IPS-18a (cell line): ENCODE data around the gene APPL1.

Source experiments
- H3K27ac ChIP-seq: one replicate; pipeline ENCODE4 v1.5.1; 2013; ENCODE audit warnings: low read length
- H3K27me3 ChIP-seq: one replicate; pipeline ENCODE4 v1.6.1; 2013; ENCODE audit warnings: mild to moderate bottlenecking, low read length; ENCODE audit not compliant: control insufficient read depth, insufficient read depth
- H3K36me3 ChIP-seq: one replicate; pipeline ENCODE4 v1.6.1; 2013; ENCODE audit warnings: low read depth, low read length; ENCODE audit not compliant: control insufficient read depth
- H3K4me1 ChIP-seq: one replicate; pipeline ENCODE4 v1.6.1; 2013; ENCODE audit warnings: low read depth, low read length; ENCODE audit not compliant: control insufficient read depth
- H3K4me3 ChIP-seq: one replicate; pipeline ENCODE4 v1.5.1; 2013; ENCODE audit warnings: low read length
- H3K9ac ChIP-seq: one replicate; pipeline ENCODE4 v1.6.1; 2013; ENCODE audit warnings: mild to moderate bottlenecking, low read length, moderate library complexity
- H3K9me3 ChIP-seq: one replicate; pipeline ENCODE4 v1.6.1; 2013; ENCODE audit warnings: low read depth, low read length; ENCODE audit not compliant: control insufficient read depth

The APPL1 gene

DNA sequence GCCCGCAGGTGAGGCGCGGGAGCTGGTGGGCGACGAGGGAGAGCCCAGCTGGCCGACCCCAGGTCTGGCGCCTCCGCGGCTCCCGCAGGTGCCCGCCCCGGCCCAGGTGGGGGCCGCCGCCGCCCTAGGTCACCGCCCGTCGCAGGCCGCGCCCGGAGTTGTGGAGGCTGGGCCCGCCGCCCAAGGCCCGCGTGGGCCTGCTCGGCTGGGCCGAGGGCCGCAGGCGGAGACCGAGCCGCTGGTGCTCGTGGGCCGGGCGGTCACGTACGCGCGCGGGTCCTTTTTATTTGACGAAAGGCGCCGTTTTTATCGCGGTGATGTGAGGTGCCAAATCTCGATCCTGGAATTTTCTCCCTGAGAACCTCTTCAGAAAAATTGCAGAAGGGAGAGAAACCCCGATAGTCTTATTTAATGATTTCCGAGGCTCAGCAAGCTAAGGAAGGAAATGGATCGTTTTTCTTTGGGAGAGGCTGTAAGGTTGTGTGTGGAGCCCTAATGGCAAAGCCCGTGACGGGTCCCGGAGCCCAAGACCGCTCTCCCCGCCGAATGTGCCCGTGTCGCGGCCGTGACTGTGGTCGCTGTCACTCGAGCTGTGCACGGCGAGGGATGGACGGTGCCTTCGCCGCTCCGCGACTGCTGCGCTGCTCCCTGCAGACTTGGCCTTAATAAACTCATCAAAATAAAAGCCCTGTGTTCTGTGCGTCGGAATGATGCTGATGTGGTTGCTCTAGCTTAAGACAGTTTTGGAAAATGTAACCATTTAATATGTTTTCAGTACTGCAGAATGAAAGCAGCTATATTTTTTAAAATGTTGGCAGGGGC lies 612 bp downstream of the APPL1 start:
- peaks cover 20% of the 10 kb centered on the region for H3K27me3 ChIP-seq
- H3K36me3 ChIP-seq: no peaks in the 10 kb centered on the region
- peak overlapping the region; percentile 51 for H3K9ac ChIP-seq
- no peaks in the 10 kb centered on the region for H3K9me3 ChIP-seq
- no peak overlapping the region for H3K27ac ChIP-seq
- H3K4me1 ChIP-seq: peaks cover 13% of the 10 kb centered on the region
- peak overlapping the region; percentile 88 for H3K4me3 ChIP-seq

DNA sequence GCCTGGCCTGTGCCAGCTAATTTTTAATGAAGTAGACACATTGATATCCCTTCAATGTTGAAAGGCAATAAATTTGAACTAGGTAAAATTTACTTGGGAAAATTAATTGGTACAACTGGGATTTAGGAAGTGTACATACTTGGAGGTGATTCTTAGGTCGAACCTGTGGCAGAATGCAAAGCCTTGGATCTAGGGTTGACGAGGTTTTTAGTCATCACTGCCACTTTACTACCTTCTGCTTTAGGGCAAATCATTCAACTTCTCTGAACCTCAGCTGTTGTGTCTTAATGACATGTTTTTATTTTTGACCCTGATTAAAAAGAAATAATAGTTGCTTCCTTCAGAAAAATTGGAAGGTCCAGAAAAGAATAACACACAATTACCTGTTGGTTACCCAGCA lies 2.5 kb downstream of the APPL1 start:
- Histone ChIP-seq H3K4me3 (no peak overlapping the region), H3K36me3 (no peaks in the 10 kb centered on the region), H3K4me1 (peaks cover 13% of the 10 kb centered on the region), H3K27me3 (peaks cover 20% of the 10 kb centered on the region), H3K27ac (no peak overlapping the region), H3K9ac (no peak overlapping the region), H3K9me3 (no peaks in the 10 kb centered on the region)

DNA sequence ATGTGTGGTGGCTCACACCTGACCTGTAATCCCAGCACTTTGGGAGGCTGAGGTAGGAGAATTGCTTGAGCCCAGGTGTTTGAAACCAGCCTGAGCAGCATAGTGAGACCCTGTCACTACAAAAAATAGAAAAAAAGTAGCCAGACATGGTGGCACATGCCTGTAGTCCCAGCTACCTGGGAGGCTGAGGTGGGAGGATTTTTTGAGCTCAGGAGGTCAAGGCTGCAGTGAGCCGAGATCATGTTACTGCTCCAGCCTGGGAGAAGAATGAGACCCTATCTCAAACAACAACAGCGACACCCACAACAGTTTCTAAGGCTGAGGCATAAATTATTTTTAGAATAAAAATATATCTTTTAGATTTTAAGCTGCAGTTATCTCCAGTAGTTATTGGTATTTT lies 6.3 kb downstream of the APPL1 start:
- no peaks in the 10 kb centered on the region for H3K9me3 ChIP-seq
- H3K4me3 ChIP-seq: no peak overlapping the region
- peaks cover 7% of the 10 kb centered on the region for H3K27me3 ChIP-seq
- peaks cover 6% of the 10 kb centered on the region for H3K36me3 ChIP-seq
- no peak overlapping the region for H3K9ac ChIP-seq
- peaks cover 2% of the 10 kb centered on the region for H3K4me1 ChIP-seq
- no peak overlapping the region for H3K27ac ChIP-seq

DNA sequence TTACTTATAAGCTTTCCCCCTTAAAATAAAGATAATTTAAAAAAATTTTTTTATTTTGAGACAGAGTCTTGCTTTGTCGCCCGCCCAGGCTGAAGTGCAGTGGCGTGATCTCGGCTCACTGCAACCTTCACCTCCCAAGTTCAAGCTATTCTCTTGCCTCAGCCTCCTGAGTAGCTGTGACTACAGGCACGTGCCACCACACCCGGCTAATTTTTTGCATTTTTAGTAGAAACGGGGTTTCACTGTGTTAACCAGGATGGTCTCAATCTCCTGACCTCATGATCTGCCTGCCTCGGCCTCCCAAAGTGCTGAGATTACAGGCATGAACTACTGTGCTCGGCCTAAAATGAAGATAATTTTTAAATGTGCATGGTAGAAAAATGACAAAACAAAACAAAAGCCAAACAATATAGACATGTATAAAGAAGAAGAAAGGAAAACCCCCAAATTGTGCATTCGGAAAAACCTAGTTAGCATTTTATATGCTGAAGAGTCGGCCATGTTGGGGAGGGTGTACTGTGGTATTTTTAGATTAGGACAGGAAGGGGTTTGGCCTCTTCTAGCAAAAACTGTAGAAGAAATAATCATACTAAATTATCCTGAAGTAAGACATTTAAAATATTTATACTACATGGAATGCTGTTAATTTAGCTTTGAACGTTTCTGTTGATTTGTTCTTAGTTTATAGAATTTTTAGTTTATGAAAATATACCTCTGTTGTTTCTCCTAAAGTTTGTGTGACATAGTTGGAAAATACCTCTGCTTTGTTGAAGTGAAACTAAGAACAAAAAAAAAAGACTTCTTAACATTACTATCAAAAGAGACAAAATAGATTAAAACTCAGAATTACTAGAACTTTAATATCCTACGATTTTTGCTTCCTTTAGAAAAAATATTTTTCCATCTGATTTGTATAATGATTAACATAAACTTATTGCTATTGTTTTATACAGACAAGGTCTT lies 7.4 kb downstream of the APPL1 start:
- Histone ChIP-seq H3K4me3 (no peak overlapping the region), H3K9me3 (no peaks in the 10 kb centered on the region), H3K27me3 (no peaks in the 10 kb centered on the region), H3K27ac (no peak overlapping the region), H3K36me3 (peaks cover 6% of the 10 kb centered on the region), H3K4me1 (no peaks in the 10 kb centered on the region), H3K9ac (no peak overlapping the region)

DNA sequence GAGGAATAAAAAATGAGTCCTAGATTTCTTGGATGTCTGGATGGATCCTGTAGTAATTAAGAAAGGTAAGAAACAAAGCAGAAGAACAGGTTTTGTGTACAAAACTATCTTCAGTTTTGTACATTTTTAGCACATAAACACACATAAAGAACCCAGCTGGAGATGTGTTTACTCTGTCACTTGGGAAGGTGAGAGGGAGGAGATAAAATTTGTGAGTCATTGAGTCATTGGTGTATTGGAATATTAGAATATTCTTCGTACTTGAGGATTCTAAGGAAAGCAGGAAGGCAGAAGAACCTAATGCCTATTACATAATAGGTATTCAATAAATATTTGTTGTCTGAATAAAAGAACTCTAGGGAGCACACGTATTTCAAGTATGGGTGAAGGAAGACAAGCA lies 17.4 kb downstream of the APPL1 start:
- H3K9me3 ChIP-seq: no peaks in the 10 kb centered on the region
- no peaks in the 10 kb centered on the region for H3K27me3 ChIP-seq
- H3K4me1 ChIP-seq: no peaks in the 10 kb centered on the region
- no peak overlapping the region for H3K4me3 ChIP-seq
- no peak overlapping the region for H3K27ac ChIP-seq
- H3K9ac ChIP-seq: no peak overlapping the region
- peaks cover 35% of the 10 kb centered on the region for H3K36me3 ChIP-seq

DNA sequence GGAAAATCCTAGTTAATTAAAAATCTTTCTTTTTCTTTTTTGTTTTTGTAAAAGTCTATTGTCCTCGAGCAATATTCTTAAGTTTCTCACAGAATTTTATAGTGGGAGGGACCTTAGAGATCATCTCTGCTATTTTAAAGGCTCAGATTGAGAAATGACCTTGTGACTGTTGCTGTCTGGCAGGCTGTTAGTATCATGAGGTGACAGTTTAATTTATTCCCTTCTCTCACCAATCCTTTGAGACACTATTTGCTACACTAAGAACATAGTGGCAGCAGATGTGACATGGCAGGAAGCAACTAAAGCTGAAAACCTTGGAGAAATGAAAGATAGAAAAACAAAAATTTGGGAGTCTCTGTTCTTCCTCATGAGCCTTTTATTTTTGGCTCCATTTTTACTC lies 24.9 kb downstream of the APPL1 start:
- Histone ChIP-seq H3K9ac (no peak overlapping the region), H3K36me3 (peaks cover 22% of the 10 kb centered on the region), H3K9me3 (no peaks in the 10 kb centered on the region), H3K27me3 (no peaks in the 10 kb centered on the region), H3K4me3 (no peak overlapping the region), H3K4me1 (no peaks in the 10 kb centered on the region), H3K27ac (no peak overlapping the region)

DNA sequence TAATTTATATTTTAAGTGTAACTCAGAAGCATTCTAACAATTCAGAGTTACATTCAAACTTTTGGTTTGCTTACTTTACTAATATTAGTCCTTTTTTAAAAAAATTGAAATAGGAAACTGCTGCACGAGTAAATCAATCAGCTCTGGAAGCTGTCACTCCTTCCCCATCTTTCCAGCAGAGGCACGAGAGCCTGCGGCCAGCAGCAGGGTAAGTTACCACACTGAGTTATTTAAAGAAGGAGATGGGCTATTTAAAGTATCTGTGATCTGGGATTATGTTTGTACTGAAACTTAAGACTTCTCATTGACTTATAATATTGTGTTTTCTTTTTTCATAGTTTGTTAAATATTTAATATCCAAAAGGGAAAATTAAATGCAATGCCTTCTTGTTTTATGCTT lies 29.3 kb downstream of the APPL1 start:
- H3K9ac ChIP-seq: no peak overlapping the region
- peaks cover 48% of the 10 kb centered on the region for H3K36me3 ChIP-seq
- no peak overlapping the region for H3K27ac ChIP-seq
- H3K4me3 ChIP-seq: no peak overlapping the region
- no peaks in the 10 kb centered on the region for H3K27me3 ChIP-seq
- H3K4me1 ChIP-seq: no peaks in the 10 kb centered on the region
- H3K9me3 ChIP-seq: no peaks in the 10 kb centered on the region

DNA sequence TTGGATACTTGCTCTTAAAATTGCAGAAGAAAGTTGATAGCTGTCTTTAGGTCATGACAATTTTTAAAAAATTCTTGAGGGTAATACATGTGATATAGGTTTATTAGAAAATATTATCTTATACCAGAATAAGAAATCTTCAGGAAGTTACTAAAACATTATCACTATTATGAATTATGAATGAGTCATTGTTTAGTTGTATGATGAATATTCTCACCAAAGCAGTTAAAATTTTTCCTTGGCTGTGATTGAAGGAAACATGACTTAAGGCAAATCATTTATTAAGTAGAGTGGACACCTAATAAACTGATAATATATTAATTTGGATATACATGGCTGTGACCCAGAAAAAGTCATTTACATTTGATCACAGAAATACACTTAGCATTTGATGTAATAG lies 30.1 kb downstream of the APPL1 start:
- Histone ChIP-seq H3K27me3 (no peaks in the 10 kb centered on the region), H3K4me1 (no peaks in the 10 kb centered on the region), H3K36me3 (peaks cover 44% of the 10 kb centered on the region), H3K27ac (no peak overlapping the region), H3K9ac (no peak overlapping the region), H3K4me3 (no peak overlapping the region), H3K9me3 (no peaks in the 10 kb centered on the region)

DNA sequence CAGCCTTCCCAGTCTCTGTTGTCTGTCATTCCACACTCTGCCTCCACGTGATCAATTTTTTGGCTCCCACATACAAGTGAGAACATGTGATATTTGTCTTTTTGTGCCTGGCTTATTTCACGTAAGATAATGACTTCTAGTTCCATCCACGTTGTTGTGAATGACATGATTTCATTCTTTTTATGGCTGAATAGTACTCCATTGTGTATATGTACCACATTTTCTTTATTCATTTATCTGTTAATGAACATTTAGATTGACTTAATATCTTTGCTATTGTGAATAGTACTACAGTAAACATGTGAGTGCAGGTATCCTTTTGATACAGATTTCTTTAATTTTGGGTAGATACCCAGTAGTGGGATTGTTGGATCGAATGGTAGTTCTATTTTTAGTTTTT lies 33.6 kb downstream of the APPL1 start:
- H3K4me1 ChIP-seq: no peaks in the 10 kb centered on the region
- peaks cover 50% of the 10 kb centered on the region for H3K36me3 ChIP-seq
- H3K27me3 ChIP-seq: no peaks in the 10 kb centered on the region
- no peak overlapping the region for H3K4me3 ChIP-seq
- no peaks in the 10 kb centered on the region for H3K9me3 ChIP-seq
- H3K27ac ChIP-seq: no peak overlapping the region
- H3K9ac ChIP-seq: no peak overlapping the region

DNA sequence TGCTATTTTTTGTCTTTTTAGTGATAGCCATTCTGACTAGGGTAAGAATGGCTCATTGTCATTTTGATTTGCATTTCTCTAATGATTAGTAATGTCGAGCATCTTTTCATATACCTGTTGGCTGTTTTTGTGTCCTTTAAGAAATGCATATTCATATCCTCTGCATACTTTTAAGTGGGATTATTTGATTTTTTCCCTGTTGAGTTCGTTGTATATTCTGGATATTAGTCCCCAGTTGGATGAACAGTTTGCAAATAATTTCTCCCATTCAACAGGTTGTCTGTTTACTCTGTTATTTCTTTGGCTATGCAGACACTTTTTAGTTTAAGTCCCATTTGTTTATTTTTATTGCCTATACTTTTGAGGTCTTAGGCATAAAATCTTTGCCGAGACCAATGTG lies 34.4 kb downstream of the APPL1 start:
- Histone ChIP-seq H3K27ac (no peak overlapping the region), H3K4me3 (no peak overlapping the region), H3K9me3 (no peaks in the 10 kb centered on the region), H3K4me1 (no peaks in the 10 kb centered on the region), H3K36me3 (peaks cover 48% of the 10 kb centered on the region), H3K9ac (no peak overlapping the region), H3K27me3 (no peaks in the 10 kb centered on the region)

DNA sequence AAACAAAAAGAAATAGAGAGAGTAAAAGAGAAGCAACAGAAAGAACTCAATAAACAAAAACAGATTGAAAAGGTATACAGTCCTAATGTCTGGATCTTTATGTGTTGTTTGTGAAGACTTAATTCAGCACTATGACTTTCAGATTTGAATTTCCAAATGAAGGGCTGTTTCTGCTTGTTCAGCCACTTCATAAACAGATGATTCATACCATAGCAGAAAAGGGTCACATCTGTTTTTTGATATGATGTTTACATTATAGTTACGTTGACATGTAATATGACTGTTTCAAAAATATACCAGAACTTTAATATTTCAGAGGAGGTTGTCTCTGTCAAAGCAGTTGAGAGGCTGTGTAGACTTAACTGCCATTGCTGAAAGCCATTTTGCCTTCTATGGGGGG lies 40.9 kb downstream of the APPL1 start:
- Histone ChIP-seq H3K36me3 (peaks cover 34% of the 10 kb centered on the region), H3K9ac (no peak overlapping the region), H3K4me3 (no peak overlapping the region), H3K4me1 (no peaks in the 10 kb centered on the region), H3K27me3 (no peaks in the 10 kb centered on the region), H3K27ac (no peak overlapping the region), H3K9me3 (no peaks in the 10 kb centered on the region)
